CD1c-positive myeloid dendritic cell (primary cell): Measurements from ENCODE around the gene SEMA6B.

Experiments
- DNase-seq: peaks from one replicate; pipeline ENCODE4 v3.0.0-alpha.2; 2016; ENCODE audit errors: extremely low spot score

SEMA6B gene

GRCh38 chr19:4575267-4576015, 16.0 kb upstream of the SEMA6B start:
- DNase-seq: no peak

- DNase-seq: no peak
Measured at GRCh38 chr19:4573682-4574081, 14.2 kb upstream of the SEMA6B start.

GRCh38 chr19:4571305-4571917, 11.9 kb upstream of the SEMA6B start:
- no peak for DNase-seq

GRCh38 chr19:4570916-4571304, 11.4 kb upstream of the SEMA6B start:
- no peak for DNase-seq

- DNase-seq: no peak
Measured at GRCh38 chr19:4570402-4570801, 10.9 kb upstream of the SEMA6B start.

GRCh38 chr19:4568886-4569285, 9.4 kb upstream of the SEMA6B start:
- peak; percentile 64 for DNase-seq

GRCh38 chr19:4567584-4568071, 8.1 kb upstream of the SEMA6B start:
- peak; percentile 77 for DNase-seq

GRCh38 chr19:4566402-4567051, 7.0 kb upstream of the SEMA6B start:
- DNase-seq: no peak

GRCh38 chr19:4563562-4563961, 4.1 kb upstream of the SEMA6B start:
- DNase-seq: peak; percentile 87

- DNase-seq: peak; percentile 71
Measured at GRCh38 chr19:4562085-4562484, 2.6 kb upstream of the SEMA6B start.

GRCh38 chr19:4557971-4558941, 1.2 kb downstream of the SEMA6B start:
- DNase-seq: peak; percentile 41

GRCh38 chr19:4557144-4557970, 2.1 kb downstream of the SEMA6B start:
- no peak for DNase-seq

GRCh38 chr19:4556597-4557127, 2.8 kb downstream of the SEMA6B start:
- no peak for DNase-seq

GRCh38 chr19:4555657-4556561, 3.6 kb downstream of the SEMA6B start:
- no peak for DNase-seq

- no peak for DNase-seq
Measured at GRCh38 chr19:4554717-4555116, 4.8 kb downstream of the SEMA6B start.

- DNase-seq: no peak
Measured at GRCh38 chr19:4553775-4554174, 5.7 kb downstream of the SEMA6B start.

GRCh38 chr19:4553092-4553695, 6.3 kb downstream of the SEMA6B start:
- DNase-seq: no peak

GRCh38 chr19:4552525-4552819, 7.0 kb downstream of the SEMA6B start:
- DNase-seq: no peak

- DNase-seq: no peak
Measured at GRCh38 chr19:4550479-4551050, 8.9 kb downstream of the SEMA6B start.
